Glomerular visceral epithelial cell (primary cell): Measurements from ENCODE around the gene ZNF689.
"Not testable (repeated sequence)": the region's sequence is repeated elsewhere in the genome, so short reads cannot be mapped to it uniquely, and the experiment has no call there.

Experiments
- DNase-seq: peaks from one replicate; pipeline ENCODE4 v3.0.0-alpha.2; 2016; ENCODE audit errors: extremely low spot score

The ZNF689 gene

GRCh38 chr16:30636599-30636998 lies 26.4 kb upstream of the ZNF689 start:
- DNase-seq = no peak

GRCh38 chr16:30633526-30633925 lies 23.3 kb upstream of the ZNF689 start:
- DNase-seq = no peak

- not testable (repeated sequence) for DNase-seq
Measured at GRCh38 chr16:30632454-30632853, 22.3 kb upstream of the ZNF689 start.

DNA sequence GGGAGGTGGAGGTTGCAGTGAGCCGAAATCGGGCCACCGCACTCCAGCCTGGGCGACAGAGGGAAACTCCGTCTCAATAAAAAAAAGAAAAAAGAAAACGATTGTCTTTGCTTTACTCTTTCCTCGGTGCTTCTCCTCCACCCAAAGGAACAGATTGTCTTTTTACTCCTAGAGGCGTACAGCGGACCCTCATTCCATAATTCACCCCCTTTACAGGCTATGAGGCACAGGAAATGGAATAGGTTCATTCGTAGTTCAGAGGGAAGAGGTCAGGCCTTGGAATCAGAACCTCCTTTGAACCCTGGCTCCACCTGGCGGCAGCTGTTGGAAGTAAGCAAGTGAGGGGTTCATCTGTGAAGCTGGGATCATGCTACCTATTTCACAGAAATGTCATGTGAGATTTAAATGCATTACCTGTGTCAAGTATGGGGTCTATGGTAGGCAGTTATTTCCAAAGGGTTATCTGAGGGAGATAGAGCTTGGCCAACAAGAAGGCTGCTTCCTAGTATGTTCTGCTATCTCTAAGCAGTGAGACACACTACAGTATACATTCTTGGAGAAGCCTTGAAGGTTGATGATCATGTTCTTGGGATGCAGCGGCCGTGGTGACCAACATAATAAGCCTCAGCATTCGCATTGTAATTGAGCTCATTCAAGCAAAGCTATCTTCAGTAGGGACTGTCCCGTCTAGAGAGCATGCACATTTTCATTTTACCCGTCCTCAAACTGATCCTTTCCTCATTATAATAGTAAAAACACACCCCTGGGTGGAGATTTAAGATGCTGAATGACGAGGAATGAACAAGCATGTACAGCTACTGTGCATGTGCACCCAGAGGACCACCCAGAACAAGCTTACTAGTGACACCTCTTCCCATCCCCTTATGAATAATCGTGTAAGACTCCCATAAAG lies 18.7 kb upstream of the ZNF689 start:
- DNase-seq = peak; percentile 70

DNA sequence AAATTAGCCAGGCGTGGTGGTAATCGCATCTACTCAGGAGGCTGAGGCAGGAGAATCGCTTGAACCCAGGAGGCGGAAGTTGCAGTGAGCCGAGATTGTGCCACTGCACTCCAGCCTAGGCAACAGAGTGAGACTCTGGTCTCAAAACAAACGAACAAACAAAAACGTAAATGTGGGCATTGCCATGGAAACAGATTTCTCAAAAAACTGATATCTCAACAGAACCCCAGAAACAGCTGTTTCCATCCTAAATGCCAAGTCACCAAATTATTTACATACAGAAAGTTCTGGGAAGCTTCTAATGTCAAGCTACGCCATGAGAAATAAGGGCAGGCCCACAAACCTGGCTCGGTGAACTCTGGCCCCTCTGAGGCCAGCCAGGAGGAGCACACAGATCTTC lies 16.0 kb upstream of the ZNF689 start:
- no peak for DNase-seq

- DNase-seq = no peak
Measured at GRCh38 chr16:30623536-30624283, 13.5 kb upstream of the ZNF689 start.

- no peak for DNase-seq
Measured at GRCh38 chr16:30622455-30623032, 12.4 kb upstream of the ZNF689 start.

GRCh38 chr16:30621765-30622164 lies 11.6 kb upstream of the ZNF689 start:
- peak; percentile 18 for DNase-seq

GRCh38 chr16:30620169-30620568 lies 10.0 kb upstream of the ZNF689 start:
- DNase-seq = no peak

- DNase-seq = peak; percentile 30
Measured at GRCh38 chr16:30619638-30620037, 9.4 kb upstream of the ZNF689 start.

GRCh38 chr16:30619202-30619601 lies 9.0 kb upstream of the ZNF689 start:
- no peak for DNase-seq

GRCh38 chr16:30615358-30616091 lies 5.3 kb upstream of the ZNF689 start:
- DNase-seq = no peak

- DNase-seq = peak; percentile 40
Measured at GRCh38 chr16:30609002-30609925, 925 bp downstream of the ZNF689 start.

DNA sequence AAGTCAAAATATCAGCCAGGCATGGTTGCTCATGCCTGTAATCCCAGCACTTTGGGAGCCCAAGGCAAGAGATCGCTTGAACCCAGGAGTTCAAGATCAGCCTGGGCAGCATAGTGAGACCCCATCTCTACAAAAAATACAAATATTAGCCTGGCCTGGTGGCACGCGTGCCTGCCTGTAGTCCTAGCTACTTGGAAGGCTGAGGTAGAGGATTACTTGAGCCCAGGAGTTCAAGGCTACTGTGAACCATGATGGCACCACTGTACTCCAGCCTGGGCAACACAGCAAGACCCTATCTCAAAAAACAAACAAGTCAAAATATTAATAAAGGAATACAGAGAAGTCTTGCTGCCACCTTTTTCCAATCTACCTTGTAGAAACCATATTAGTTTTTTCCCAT lies 4.2 kb downstream of the ZNF689 start:
- no peak for DNase-seq

- DNase-seq = no peak
Measured at GRCh38 chr16:30605158-30605557, 5.0 kb downstream of the ZNF689 start.

- no peak for DNase-seq
Measured at GRCh38 chr16:30604316-30604947, 5.8 kb downstream of the ZNF689 start.

GRCh38 chr16:30603945-30604315 lies 6.3 kb downstream of the ZNF689 start:
- DNase-seq = no peak

DNA sequence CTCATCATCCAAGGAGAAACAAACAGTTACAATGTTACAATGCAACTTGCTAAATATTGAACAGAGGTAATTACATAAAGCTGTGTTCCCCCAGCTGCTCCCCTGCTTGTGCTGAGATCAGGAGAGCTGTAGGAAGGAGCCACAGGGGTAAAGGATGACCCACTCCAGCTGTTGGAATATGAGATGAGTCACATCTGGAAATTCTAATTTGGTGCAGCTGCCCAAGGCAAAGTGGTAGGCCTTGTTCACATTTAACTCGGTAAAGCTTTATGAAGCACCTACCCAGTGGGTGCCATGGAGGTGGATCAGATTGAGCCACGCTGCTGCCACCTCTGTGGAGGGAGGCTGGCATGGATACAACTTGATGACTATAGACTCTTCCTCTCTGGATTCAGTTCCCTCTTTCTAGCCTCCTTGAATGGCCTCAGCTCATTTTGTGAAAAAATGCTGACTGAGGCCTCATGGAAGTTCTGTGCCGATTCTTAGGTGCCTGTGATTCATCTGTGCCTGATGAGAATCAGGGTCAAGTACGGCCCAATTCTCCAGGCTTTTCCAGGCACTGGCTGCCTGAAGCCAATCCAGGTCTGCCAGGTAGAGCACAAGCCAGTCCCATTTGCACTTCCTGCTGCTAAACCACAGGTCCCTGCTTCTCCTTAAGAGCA lies 7.4 kb downstream of the ZNF689 start:
- no peak for DNase-seq

GRCh38 chr16:30601966-30602365 lies 8.2 kb downstream of the ZNF689 start:
- DNase-seq = no peak

- DNase-seq = no peak
Measured at GRCh38 chr16:30600929-30601328, 9.3 kb downstream of the ZNF689 start.
